ENCODE measurements around the gene RAP1GAP2.

The RAP1GAP2 gene

GRCh38 chr17:2856727-2857126, 60.5 kb downstream of the RAP1GAP2 start:
- DNase-seq (ENCODE audit: low spot score): no peak
- in situ Hi-C loops (cut with MboI; ENCODE audit: low pct_unique_long_range_greater_than_20kb, low sequenced_read_pairs, unreplicated experiment): no loop called here
- TF ChIP-seq, protein P1, sequence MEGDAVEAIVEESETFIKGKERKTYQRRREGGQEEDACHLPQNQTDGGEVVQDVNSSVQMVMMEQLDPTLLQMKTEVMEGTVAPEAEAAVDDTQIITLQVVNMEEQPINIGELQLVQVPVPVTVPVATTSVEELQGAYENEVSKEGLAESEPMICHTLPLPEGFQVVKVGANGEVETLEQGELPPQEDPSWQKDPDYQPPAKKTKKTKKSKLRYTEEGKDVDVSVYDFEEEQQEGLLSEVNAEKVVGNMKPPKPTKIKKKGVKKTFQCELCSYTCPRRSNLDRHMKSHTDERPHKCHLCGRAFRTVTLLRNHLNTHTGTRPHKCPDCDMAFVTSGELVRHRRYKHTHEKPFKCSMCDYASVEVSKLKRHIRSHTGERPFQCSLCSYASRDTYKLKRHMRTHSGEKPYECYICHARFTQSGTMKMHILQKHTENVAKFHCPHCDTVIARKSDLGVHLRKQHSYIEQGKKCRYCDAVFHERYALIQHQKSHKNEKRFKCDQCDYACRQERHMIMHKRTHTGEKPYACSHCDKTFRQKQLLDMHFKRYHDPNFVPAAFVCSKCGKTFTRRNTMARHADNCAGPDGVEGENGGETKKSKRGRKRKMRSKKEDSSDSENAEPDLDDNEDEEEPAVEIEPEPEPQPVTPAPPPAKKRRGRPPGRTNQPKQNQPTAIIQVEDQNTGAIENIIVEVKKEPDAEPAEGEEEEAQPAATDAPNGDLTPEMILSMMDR (IDR thresholded peaks at IDR 0.05; ENCODE audit: extremely low read depth, insufficient read depth, missing control alignments): no peak

- no peak for DNase-seq (ENCODE audit: low spot score)
- in situ Hi-C loops (cut with MboI; ENCODE audit: low pct_unique_long_range_greater_than_20kb, low sequenced_read_pairs, unreplicated experiment): no loop called here
- TF ChIP-seq, protein P1 (IDR thresholded peaks at IDR 0.05; ENCODE audit: extremely low read depth, insufficient read depth, missing control alignments): no peak
Observed at GRCh38 chr17:2860045-2860444, 63.8 kb downstream of the RAP1GAP2 start.

DNA sequence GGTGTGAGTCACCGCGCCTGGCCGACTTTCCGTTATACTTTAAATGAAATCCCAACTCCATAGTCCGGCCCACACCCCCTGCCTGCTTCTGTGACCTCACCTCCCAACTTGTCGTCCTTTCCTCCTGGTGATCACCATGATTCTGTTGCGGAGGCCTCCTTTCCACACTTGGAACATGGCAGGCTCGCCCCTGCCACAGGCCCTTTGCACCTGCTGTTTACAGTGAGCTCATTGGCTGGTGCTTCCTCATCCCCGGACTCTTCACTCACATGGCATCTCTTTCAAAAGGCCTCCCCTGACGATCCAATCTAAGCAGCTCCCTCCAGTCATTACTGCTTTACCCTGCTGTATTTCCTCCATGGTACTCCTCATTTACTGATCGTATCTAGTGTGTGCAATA, 64.6 kb downstream of the RAP1GAP2 start:
- TF ChIP-seq, protein P1 (IDR thresholded peaks at IDR 0.05; ENCODE audit: extremely low read depth, insufficient read depth, missing control alignments): no peak
- in situ Hi-C loops (cut with MboI; ENCODE audit: low pct_unique_long_range_greater_than_20kb, low sequenced_read_pairs, unreplicated experiment): no loop called here

GRCh38 chr17:2862197-2862596, 66.0 kb downstream of the RAP1GAP2 start:
- no peak for DNase-seq (ENCODE audit: low spot score)
- TF ChIP-seq, protein P1 (IDR thresholded peaks at IDR 0.05; ENCODE audit: extremely low read depth, insufficient read depth, missing control alignments): no peak
- in situ Hi-C loops (cut with MboI; ENCODE audit: low pct_unique_long_range_greater_than_20kb, low sequenced_read_pairs, unreplicated experiment): no loop called here

More for the DNA sequence above, 64.6 kb downstream of the RAP1GAP2 start:
- no peak for DNase-seq (ENCODE audit: low spot score)

- no peak for DNase-seq (ENCODE audit: low spot score)
- TF ChIP-seq, protein P1 (IDR thresholded peaks at IDR 0.05; ENCODE audit: extremely low read depth, insufficient read depth, missing control alignments): no peak
- in situ Hi-C loops (cut with MboI; ENCODE audit: low pct_unique_long_range_greater_than_20kb, low sequenced_read_pairs, unreplicated experiment): no loop called here
Observed at GRCh38 chr17:2863204-2863603, 67.0 kb downstream of the RAP1GAP2 start.

- TF ChIP-seq, protein P1 (IDR thresholded peaks at IDR 0.05; ENCODE audit: extremely low read depth, insufficient read depth, missing control alignments): no peak
- in situ Hi-C loops (cut with MboI; ENCODE audit: low pct_unique_long_range_greater_than_20kb, low sequenced_read_pairs, unreplicated experiment): no loop called here
- no peak for DNase-seq (ENCODE audit: low spot score)
Observed at GRCh38 chr17:2865228-2865627, 69.0 kb downstream of the RAP1GAP2 start.
